ENCODE measurements around the gene ADGRB2. TPM values are rescaled to one million over a fixed set of nuclear protein-coding genes. Genes with fewer than 3 reads are reported as not detected.

Gene ADGRB2, protein sequence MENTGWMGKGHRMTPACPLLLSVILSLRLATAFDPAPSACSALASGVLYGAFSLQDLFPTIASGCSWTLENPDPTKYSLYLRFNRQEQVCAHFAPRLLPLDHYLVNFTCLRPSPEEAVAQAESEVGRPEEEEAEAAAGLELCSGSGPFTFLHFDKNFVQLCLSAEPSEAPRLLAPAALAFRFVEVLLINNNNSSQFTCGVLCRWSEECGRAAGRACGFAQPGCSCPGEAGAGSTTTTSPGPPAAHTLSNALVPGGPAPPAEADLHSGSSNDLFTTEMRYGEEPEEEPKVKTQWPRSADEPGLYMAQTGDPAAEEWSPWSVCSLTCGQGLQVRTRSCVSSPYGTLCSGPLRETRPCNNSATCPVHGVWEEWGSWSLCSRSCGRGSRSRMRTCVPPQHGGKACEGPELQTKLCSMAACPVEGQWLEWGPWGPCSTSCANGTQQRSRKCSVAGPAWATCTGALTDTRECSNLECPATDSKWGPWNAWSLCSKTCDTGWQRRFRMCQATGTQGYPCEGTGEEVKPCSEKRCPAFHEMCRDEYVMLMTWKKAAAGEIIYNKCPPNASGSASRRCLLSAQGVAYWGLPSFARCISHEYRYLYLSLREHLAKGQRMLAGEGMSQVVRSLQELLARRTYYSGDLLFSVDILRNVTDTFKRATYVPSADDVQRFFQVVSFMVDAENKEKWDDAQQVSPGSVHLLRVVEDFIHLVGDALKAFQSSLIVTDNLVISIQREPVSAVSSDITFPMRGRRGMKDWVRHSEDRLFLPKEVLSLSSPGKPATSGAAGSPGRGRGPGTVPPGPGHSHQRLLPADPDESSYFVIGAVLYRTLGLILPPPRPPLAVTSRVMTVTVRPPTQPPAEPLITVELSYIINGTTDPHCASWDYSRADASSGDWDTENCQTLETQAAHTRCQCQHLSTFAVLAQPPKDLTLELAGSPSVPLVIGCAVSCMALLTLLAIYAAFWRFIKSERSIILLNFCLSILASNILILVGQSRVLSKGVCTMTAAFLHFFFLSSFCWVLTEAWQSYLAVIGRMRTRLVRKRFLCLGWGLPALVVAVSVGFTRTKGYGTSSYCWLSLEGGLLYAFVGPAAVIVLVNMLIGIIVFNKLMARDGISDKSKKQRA (N-terminal part only)
- total RNA-seq (2014; rRNA removed) = 12.3 and 15.7 TPM in 2 replicates
- Bru-seq, nascent RNA = percentile 43 among the genes with signal in this experiment
- BruChase-seq, experiment 1, labeled RNA remaining after a 6-hour chase = percentile 47 among the genes with signal in this experiment
- BruChase-seq, experiment 2, labeled RNA remaining after a 2-hour chase = percentile 45 among the genes with signal in this experiment
- long read RNA-seq, partial matches to known transcripts = 13 of 27 reads
- long read RNA-seq, other reads (novel, unspliced or antisense) = 14 of 27 reads

DNA sequence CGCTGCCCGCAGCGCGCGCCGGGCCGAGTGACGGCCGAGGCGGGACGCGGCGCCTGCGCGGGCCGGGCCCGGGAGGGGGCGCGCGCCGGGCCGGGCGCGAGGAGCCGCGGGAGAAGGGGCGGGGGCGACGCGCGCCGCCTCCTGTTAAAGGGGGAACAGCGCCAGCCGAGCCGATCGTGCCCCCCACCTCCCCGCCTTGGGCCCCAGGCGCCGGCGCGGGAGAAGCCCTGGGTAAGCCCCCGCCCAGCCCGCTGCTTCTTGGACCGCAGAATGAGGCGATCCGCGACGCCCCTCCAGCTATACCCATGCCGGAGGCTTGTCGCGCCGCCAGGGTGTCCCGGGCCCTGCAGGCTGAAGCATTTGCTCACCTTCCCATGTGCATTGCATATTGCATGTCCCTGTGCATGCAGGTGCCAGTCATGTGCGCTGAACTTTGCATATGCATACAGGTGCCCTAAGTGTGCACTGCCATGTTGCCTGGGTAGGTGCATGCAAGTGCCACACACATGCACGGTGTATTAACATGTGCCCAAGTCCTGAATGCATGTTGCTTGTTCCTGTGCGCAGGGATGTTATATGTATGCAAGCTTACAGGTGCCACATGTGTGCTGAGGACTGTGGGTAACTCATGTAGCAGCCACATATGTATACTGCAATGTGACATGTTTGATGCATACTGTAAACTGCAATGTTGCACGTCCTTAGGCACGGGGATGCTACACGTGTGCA is at the start of gene ADGRB2:
ADGRB2 (minus strand) TSS at position 29 of the 729 bp plus-strand sequence. CDS start 7,119 bp downstream, outside the sequence.
- Histone ChIP-seq H2AFZ (ENCODE audit: low read length) (peak within 1 kb of the TSS; percentile 76), H3F3A (ENCODE audit: low read length, unreplicated experiment) (no peaks in the 10 kb centered on the region), H3K4me2 (ENCODE audit: low read length) (peak within 1 kb of the TSS; percentile 100), H3K9me2 (replicated peaks; ENCODE audit: low read length) (no peaks in the 10 kb centered on the region), H3K27ac (ENCODE audit: low read length) (no peak within 1 kb of the TSS), H3K4me1 (ENCODE audit: insufficient read depth, low read length) (peaks cover 24% of the 10 kb centered on the region), H3K79me2 (ENCODE audit: low read length) (0 out of 2 replicates have a peak, but pooled peaks cover 5% of the 10 kb centered on the region), H3K27me3 (ENCODE audit: low read length) (no peaks in the 10 kb centered on the region), H3K9ac (ENCODE audit: low read length) (peak within 1 kb of the TSS; percentile 21; the same call in 1 of the 2 replicates), H3K4me3 (ENCODE audit: low read length) (peak within 1 kb of the TSS; percentile 78), H3K36me3 (ENCODE audit: low read depth, low read length) (no peaks in the 10 kb centered on the region), H4K20me1 (ENCODE audit: low read length) (no peaks in the 10 kb centered on the region), H3K9me3 (ENCODE audit: low read length) (no peaks in the 10 kb centered on the region)
- DNase-seq (peak; percentile 25), ATAC-seq (peak; percentile 11)
- TF ChIP-seq EZH2phosphoT487 (IDR thresholded peaks at IDR 0.05; ENCODE audit: borderline replicate concordance, low read length) (no peak), EZH2 (IDR thresholded peaks at IDR 0.05; ENCODE audit: low read length, unreplicated experiment) (no peak)
- TF ChIP-seq, protein P1, sequence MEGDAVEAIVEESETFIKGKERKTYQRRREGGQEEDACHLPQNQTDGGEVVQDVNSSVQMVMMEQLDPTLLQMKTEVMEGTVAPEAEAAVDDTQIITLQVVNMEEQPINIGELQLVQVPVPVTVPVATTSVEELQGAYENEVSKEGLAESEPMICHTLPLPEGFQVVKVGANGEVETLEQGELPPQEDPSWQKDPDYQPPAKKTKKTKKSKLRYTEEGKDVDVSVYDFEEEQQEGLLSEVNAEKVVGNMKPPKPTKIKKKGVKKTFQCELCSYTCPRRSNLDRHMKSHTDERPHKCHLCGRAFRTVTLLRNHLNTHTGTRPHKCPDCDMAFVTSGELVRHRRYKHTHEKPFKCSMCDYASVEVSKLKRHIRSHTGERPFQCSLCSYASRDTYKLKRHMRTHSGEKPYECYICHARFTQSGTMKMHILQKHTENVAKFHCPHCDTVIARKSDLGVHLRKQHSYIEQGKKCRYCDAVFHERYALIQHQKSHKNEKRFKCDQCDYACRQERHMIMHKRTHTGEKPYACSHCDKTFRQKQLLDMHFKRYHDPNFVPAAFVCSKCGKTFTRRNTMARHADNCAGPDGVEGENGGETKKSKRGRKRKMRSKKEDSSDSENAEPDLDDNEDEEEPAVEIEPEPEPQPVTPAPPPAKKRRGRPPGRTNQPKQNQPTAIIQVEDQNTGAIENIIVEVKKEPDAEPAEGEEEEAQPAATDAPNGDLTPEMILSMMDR (conservative IDR thresholded peaks at IDR 0.05; ENCODE audit: low read depth, low read length) = no peak
- ChIA-PET POLR2A (ENCODE audit: unreplicated experiment) (interaction anchor here (0.6 kb wide), 1 partner anchor 426 kb away, joined by 4 read pairs; no protein-coding TSS in a partner anchor), CTCF (interaction anchor here (0.6 to 0.7 kb wide), 2 partner anchors 199 to 233 kb away, joined by 3 to 4 read pairs; no protein-coding TSS in a partner anchor)
- no TSS peak for BruUV-seq (replicated peaks)
- intact Hi-C loops (cut with micrococcal nuclease) = loop anchor here (5.0 kb wide), 2 partner anchors 52 to 173 kb away; partner anchors contain the start of gene PTP4A2

DNA sequence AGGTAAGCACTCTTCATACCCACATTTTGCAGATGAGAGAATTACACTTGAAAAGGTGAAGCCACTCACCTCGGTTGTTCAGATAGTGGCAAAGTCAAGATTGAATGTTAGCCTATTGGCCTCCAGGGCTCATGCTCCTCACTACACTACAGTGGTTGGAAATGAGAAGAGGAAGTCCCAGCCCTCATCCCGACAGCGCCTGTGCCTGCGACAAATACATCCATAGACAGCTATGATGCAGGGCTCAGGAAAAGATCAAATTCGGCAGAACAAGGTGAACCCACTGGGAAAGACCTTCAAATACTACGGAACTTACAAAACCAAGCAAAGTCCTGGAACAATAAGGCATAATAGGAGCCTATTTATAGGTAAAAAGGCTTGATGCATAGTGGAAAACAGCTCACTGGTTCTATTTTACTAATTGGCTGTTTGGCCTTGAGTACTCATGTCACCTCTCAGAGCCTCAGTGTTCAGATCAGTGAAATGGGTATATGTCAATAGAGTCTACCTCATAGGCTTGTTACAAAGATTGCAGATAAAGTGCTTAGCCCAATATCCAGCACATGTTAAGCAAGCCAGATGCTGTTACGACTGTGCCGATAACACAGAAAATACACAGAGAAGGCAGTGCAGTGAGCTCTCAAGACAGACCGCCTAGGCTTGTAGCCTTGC is 48.2 kb upstream of the ADGRB2 start:
- Histone ChIP-seq H3K36me3 (ENCODE audit: low read depth, low read length) (no peaks in the 10 kb centered on the region), H4K20me1 (ENCODE audit: low read length) (no peaks in the 10 kb centered on the region), H3K4me1 (ENCODE audit: insufficient read depth, low read length) (no peaks in the 10 kb centered on the region), H3K27me3 (ENCODE audit: low read length) (no peaks in the 10 kb centered on the region), H3K9me3 (ENCODE audit: low read length) (no peaks in the 10 kb centered on the region), H3K9ac (ENCODE audit: low read length) (no peak overlapping the region), H3K4me3 (ENCODE audit: low read length) (no peak overlapping the region), H3F3A (ENCODE audit: low read length, unreplicated experiment) (peaks cover 6% of the 10 kb centered on the region), H3K4me2 (ENCODE audit: low read length) (no peak overlapping the region), H2AFZ (ENCODE audit: low read length) (no peak overlapping the region), H3K27ac (ENCODE audit: low read length) (no peak overlapping the region), H3K79me2 (ENCODE audit: low read length) (no peaks in the 10 kb centered on the region), H3K9me2 (replicated peaks; ENCODE audit: low read length) (no peaks in the 10 kb centered on the region)
- ATAC-seq = no peak
- ChIA-PET CTCF (no interaction called here), POLR2A (ENCODE audit: unreplicated experiment) (interaction anchor here (0.7 kb wide), 1 partner anchor 172 kb away, joined by 4 read pairs; no protein-coding TSS in a partner anchor)
- BruUV-seq (replicated peaks) = no TSS peak
- intact Hi-C loops (cut with micrococcal nuclease) = loop anchor here (10.0 kb wide), 1 partner anchor 123 kb away; the partner anchor contains the start of gene PTP4A2
- no peak for DNase-seq
- no peak for TF ChIP-seq EZH2phosphoT487 (IDR thresholded peaks at IDR 0.05; ENCODE audit: borderline replicate concordance, low read length)
- no peak for TF ChIP-seq EZH2 (IDR thresholded peaks at IDR 0.05; ENCODE audit: low read length, unreplicated experiment)
- TF ChIP-seq, protein P1 (conservative IDR thresholded peaks at IDR 0.05; ENCODE audit: low read depth, low read length) = no peak
